ENCODE measurements around the gene PC. TPM values are rescaled to one million over a fixed set of nuclear protein-coding genes. Genes with fewer than 3 reads are reported as not detected.

PC gene
- total and polyA plus RNA-seq, 2 donors = 3.6 to 12.6 TPM

DNA sequence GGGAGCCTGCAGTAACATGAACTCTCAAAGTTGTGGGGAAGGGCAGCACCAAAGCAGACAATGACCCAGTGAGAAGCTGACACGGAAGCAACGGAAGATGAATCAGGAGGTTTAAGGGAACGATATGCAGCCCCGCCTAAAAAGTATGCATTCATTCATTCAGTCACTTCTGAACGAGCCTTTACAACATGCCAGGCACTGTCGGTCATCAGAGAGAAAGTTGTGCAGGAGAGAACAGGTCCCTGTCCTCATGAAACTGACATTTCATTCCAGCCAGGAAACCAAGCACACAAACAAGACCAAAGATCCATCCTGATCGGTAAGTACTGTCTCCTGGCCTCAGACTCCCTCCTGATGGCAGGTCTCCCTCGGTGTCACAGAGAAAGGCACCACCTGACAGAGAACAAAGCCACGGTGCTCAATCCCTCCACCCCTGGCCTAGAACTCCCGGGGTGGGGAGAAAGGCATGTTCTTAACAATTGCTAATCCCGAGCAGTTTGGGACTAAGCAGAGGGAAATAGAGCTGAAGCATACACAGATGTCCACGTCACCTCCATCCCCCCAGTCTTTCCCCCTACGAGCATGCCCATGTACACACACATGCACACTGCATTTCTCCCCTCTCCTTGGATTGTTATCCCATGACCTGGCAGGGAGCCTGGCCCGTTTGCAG lies 52.0 kb downstream of the PC start:
- no peak for DNase-seq (ENCODE audit: extremely low spot score)
- no peaks in the 10 kb centered on the region for H3K4me1 ChIP-seq (ENCODE audit: insufficient read depth)
- 62% methylated on average over 14 of the region's 14 CpGs for WGBS
- no peaks in the 10 kb centered on the region for H3K36me3 ChIP-seq (ENCODE audit: insufficient read depth)
- H3K27ac ChIP-seq (ENCODE audit: low read depth) = no peak overlapping the region
- H3K4me3 ChIP-seq (ENCODE audit: low read depth, low read length) = no peak overlapping the region

DNA sequence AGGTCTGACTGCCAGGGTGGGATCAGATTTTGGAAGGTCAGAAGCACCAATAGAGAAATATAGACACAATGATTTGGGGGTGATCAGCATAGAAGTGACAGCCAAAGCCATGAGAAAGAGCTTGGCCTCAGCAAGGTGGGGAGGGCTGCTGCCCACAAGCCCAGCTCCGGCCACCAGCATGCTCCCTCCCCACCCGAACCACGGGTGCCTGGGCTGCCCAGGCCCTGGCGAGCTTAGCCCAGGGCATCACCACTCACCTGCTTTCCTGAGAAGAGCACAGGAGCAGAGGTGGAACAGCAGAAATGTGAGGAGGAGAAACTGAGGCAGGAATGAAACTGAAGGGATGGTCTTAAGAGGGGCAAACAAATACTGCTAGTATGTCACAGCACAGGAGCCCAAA lies 52.6 kb downstream of the PC start:
- no peaks in the 10 kb centered on the region for H3K4me1 ChIP-seq (ENCODE audit: insufficient read depth)
- no peaks in the 10 kb centered on the region for H3K36me3 ChIP-seq (ENCODE audit: insufficient read depth)
- no peak overlapping the region for H3K27ac ChIP-seq (ENCODE audit: low read depth)
- WGBS = 93% methylated on average over 4 of the region's 4 CpGs
- H3K4me3 ChIP-seq (ENCODE audit: low read depth, low read length) = no peak overlapping the region
- no peak for DNase-seq (ENCODE audit: extremely low spot score)

DNA sequence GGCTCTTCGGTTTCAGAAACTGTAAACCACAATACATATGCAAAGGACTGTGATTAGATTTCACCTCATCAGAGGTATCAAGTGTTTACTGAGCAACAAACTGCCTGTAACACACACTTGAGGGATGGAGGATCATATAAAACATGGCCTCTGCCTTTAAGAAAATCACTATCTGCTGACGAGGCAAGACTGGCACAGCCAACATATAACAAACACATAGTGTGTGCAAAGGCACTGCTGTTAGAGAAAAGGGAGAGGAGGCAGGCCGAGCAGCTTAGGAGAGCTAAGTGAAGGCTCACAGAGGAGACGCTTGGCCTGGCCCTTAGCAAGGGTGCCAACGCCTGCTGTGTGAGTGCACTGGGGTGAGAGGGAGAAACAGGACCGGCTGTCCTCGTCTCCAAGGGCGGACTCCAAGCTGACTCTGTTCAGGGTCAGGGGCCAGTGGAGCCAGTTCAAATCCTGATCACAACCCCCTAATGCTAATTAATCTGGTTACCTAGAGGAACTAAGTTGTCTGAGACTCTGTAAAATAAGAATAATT lies 53.1 kb downstream of the PC start:
- Histone ChIP-seq H3K4me1 (ENCODE audit: insufficient read depth) (no peaks in the 10 kb centered on the region), H3K4me3 (ENCODE audit: low read depth, low read length) (no peak overlapping the region), H3K27ac (ENCODE audit: low read depth) (no peak overlapping the region), H3K36me3 (ENCODE audit: insufficient read depth) (no peaks in the 10 kb centered on the region)
- no peak for DNase-seq (ENCODE audit: extremely low spot score)
- WGBS = 87% methylated on average over 8 of the region's 8 CpGs

DNA sequence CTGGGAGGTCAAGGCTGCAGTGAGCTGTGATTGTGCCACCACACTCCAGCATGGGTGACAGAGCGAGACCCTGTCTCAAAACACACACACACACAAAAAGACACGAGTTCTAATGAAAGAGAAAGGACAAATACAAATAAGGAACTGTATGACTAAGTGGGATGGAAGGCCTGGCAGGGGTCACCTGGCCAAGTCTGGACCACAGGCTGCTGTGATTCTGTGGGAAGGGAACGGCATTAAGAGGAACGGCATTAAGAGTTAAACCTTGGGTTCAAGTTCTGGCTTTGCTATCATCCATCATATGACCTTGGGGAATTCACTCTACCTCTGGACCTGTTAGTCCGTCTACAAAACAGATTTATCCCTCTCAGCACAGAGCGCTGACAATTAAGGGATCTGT lies 53.6 kb downstream of the PC start:
- Histone ChIP-seq H3K4me1 (ENCODE audit: insufficient read depth) (no peaks in the 10 kb centered on the region), H3K27ac (ENCODE audit: low read depth) (no peak overlapping the region), H3K36me3 (ENCODE audit: insufficient read depth) (no peaks in the 10 kb centered on the region), H3K4me3 (ENCODE audit: low read depth, low read length) (no peak overlapping the region)
- 91% methylated on average over 6 of the region's 6 CpGs for WGBS
- DNase-seq (ENCODE audit: extremely low spot score) = no peak

DNA sequence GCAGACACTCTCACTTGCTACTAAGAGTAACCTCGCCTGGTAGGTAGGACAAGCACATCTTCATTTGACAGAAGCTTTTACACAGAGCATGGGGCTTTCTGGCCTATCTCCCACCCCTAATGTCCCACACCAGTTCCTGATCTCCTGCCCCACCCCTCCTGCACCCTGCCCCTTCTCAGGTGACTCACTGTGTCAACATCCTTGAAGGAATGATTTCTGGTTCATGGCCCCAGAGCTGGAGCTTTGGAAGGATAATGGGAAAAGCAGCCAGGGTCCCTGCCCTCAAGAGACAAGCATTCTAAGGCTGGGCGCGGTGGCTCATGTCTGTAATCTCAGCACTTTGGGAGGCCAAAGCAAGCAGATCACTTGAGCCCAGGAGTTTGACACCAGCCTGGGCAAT lies 54.1 kb downstream of the PC start:
- H3K36me3 ChIP-seq (ENCODE audit: insufficient read depth) = no peaks in the 10 kb centered on the region
- H3K27ac ChIP-seq (ENCODE audit: low read depth) = no peak overlapping the region
- H3K4me1 ChIP-seq (ENCODE audit: insufficient read depth) = no peaks in the 10 kb centered on the region
- no peak overlapping the region for H3K4me3 ChIP-seq (ENCODE audit: low read depth, low read length)
- no peak for DNase-seq (ENCODE audit: extremely low spot score)
- 97% methylated on average over 3 of the region's 3 CpGs for WGBS

DNA sequence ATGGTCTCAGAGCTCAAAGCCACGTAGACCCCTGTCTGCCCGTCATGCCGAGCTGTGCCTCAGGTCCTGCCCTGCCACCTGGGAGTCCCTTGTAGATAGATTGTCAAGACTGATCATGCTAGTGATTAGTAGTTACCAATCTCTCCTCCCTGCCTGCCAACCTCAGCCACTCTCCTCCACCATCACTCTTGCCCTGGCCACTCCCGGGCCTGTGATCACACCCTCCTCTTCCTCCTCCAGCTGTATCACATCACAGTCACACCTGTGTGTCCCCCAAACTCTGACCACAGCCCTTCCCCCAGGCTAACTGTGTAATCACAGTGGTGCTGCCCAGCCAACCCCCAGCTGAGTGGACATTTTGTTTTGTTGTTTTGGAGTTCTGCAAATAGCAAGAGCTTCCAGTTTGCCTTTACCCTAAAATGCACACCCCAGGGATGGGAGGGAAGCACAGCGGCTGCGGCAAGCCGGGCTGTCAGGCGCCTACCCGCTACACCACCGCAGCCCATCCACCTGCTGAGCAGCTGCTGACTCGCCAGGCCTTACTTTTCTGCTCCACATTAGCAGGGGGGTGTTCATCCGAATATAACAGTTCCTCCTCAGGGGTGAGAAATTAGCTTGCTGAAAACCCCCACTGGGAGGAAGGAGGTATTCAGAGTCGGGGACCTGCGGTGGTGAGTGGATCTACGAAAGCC lies 55.6 kb downstream of the PC start:
- no peak overlapping the region for H3K4me3 ChIP-seq (ENCODE audit: low read depth, low read length)
- H3K36me3 ChIP-seq (ENCODE audit: insufficient read depth) = no peaks in the 10 kb centered on the region
- WGBS = 88% methylated on average over 15 of the region's 15 CpGs
- H3K4me1 ChIP-seq (ENCODE audit: insufficient read depth) = no peaks in the 10 kb centered on the region
- H3K27ac ChIP-seq (ENCODE audit: low read depth) = no peak overlapping the region
- no peak for DNase-seq (ENCODE audit: extremely low spot score)

DNA sequence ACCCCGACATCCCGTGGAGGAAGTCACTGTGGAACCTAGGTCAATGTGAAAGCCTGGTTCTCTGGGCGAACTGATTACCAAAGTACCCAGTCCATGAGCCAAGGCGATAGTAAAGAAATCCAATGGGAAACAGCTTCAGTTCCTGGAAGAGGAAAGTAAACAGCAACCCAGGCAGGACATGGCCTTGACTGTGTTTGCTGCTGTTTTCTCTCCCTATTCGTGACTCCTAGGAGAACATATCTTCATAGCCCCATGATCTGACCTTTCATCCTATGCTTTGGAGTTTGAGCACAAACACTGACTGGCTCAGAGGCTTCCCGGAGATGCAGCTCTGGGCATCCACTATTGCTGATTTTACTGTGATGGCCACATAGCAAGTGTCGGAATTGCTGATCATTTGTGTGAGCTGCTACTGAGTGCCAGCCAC lies 56.2 kb downstream of the PC start:
- Histone ChIP-seq H3K4me3 (ENCODE audit: low read depth, low read length) (no peak overlapping the region), H3K27ac (ENCODE audit: low read depth) (no peak overlapping the region), H3K36me3 (ENCODE audit: insufficient read depth) (no peaks in the 10 kb centered on the region), H3K4me1 (ENCODE audit: insufficient read depth) (no peaks in the 10 kb centered on the region)
- DNase-seq (ENCODE audit: extremely low spot score) = no peak
- WGBS = 95% methylated on average over 7 of the region's 7 CpGs

DNA sequence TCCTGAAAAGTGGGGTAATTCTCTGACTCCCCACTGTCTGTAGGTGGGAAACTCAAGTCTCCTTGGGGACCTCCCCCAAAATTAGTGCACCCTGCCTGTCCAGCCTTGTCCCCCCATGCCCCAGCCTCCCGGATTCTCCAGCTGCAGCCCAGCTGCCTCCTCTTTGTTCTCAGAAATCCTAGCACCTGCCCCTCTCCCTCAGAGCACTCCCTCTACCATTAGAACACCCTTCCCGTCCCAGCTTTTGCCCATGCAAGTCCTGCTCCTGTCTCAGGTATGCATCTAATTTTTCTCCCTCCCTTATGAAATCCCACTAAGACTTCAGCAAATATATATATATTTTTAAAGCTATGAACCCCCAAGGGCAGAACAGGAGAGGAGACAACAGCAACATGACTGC lies 64.0 kb downstream of the PC start:
- DNase-seq (ENCODE audit: extremely low spot score) = no peak
- WGBS = 64% methylated on average over 2 of the region's 2 CpGs
- no peak overlapping the region for H3K27ac ChIP-seq (ENCODE audit: low read depth)
- H3K4me3 ChIP-seq (ENCODE audit: low read depth, low read length) = no peak overlapping the region
- H3K4me1 ChIP-seq (ENCODE audit: insufficient read depth) = no peaks in the 10 kb centered on the region
- no peaks in the 10 kb centered on the region for H3K36me3 ChIP-seq (ENCODE audit: insufficient read depth)

DNA sequence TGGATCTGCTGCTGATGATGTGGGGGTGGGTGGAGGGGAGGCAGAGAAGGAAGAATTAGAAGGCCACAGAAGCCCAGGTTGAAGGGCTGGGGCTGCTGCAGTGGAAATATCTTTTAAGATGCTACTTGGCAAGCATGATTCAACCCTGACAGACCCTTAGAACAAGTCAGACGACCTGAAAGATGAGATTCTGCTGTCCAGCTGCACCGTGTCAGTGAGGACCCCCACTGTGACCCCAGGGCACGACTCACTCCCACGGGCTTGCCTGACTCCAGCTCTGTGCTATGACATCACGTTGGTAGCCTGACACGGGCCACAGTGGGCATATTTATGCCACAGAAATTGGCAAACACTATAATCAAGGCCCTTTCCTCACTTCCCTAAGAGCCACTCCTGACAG lies 65.3 kb downstream of the PC start:
- no peaks in the 10 kb centered on the region for H3K4me1 ChIP-seq (ENCODE audit: insufficient read depth)
- WGBS = 55% methylated on average over 6 of the region's 6 CpGs
- no peak overlapping the region for H3K4me3 ChIP-seq (ENCODE audit: low read depth, low read length)
- H3K27ac ChIP-seq (ENCODE audit: low read depth) = no peak overlapping the region
- no peaks in the 10 kb centered on the region for H3K36me3 ChIP-seq (ENCODE audit: insufficient read depth)
- no peak for DNase-seq (ENCODE audit: extremely low spot score)

DNA sequence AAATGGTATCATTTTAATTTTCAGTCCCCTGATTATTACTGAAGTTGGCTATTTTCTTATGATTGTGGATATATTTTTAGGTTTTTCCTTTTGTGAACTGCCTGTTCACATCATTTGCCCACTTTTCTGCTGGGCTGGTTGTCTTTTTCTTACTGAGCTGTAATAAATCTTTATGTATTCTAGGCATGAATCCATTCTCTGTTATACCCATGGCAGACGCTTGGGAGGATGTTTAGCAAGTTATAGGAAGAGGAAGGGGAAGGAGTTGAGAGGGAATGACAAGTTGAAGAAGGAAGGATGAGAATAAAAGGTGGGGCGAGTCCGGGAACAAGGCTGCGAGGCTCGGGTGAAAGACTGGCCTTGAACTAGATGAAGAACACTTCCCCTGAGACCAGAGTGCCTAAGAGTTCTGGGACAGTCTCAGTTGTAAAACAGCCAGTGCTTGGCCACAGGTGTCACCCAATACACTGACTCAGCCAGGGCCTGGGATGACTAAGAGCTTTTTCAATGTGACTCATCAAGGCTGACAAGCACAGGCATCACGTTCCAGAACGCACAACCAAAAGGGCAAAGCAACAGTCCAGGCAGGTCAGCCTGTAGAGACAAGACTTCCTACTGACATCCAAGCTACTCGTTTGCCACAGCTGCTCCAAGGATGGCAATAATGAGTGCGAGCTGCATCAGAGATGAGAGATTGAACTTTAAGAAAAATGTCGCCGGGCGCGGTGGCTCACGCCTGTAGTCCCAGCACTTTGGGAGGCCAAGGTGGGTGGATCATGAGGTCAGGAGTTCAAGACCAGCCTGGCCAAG lies 66.1 kb downstream of the PC start:
- Histone ChIP-seq H3K4me1 (ENCODE audit: insufficient read depth) (no peaks in the 10 kb centered on the region), H3K36me3 (ENCODE audit: insufficient read depth) (no peaks in the 10 kb centered on the region), H3K4me3 (ENCODE audit: low read depth, low read length) (no peak overlapping the region), H3K27ac (ENCODE audit: low read depth) (no peak overlapping the region)
- WGBS = 86% methylated on average over 14 of the region's 14 CpGs
- no peak for DNase-seq (ENCODE audit: extremely low spot score)

DNA sequence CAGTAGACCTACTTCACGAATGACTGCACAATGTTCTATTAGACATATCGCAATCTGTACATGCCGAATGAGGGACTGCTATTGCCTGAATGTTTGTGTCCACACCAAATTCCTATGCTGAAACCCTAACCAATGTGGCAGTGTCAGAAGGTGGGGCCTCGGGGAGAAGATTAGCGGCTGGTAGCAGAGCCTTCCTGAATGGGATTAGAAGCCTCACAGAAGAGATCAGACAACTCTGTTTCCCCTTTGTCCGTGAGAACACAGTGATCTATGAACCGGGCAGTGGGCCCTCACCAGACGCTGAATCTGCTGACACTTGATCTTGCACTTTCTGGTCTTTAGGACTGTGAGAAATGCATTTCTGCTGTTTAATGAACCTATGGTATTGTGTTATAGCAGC lies 68.2 kb downstream of the PC start:
- H3K4me1 ChIP-seq (ENCODE audit: insufficient read depth) = no peaks in the 10 kb centered on the region

DNA sequence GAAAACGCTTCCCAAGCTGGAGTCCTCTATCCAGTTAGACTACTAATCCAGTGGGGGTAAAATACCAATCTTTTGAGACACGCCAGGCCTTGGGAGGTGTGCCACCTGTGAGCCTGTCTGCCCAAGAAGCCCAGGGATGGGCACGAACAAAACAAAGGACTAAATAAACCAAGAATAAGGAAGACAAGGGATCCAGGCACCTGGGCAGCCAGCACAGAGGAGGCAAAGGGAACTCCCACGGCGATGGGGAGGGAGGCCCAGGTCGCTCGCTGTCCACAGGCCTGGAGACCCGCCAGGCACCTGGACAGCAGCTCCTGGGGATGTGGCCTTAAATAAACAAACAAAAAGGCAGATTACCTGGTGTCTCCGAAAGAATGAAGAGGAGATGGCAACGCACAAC lies 69.9 kb downstream of the PC start:
- Histone ChIP-seq H3K36me3 (ENCODE audit: insufficient read depth) (no peaks in the 10 kb centered on the region), H3K4me3 (ENCODE audit: low read depth, low read length) (no peak overlapping the region), H3K27ac (ENCODE audit: low read depth) (no peak overlapping the region), H3K4me1 (ENCODE audit: insufficient read depth) (no peaks in the 10 kb centered on the region)
- DNase-seq (ENCODE audit: extremely low spot score) = no peak
- WGBS = 91% methylated on average over 10 of the region's 10 CpGs

More for the DNA sequence above, 68.2 kb downstream of the PC start:
- 72% methylated on average over 8 of the region's 8 CpGs for WGBS
- DNase-seq (ENCODE audit: extremely low spot score) = no peak
- Histone ChIP-seq H3K4me3 (ENCODE audit: low read depth, low read length) (no peak overlapping the region), H3K36me3 (ENCODE audit: insufficient read depth) (no peaks in the 10 kb centered on the region), H3K27ac (ENCODE audit: low read depth) (no peak overlapping the region)

DNA sequence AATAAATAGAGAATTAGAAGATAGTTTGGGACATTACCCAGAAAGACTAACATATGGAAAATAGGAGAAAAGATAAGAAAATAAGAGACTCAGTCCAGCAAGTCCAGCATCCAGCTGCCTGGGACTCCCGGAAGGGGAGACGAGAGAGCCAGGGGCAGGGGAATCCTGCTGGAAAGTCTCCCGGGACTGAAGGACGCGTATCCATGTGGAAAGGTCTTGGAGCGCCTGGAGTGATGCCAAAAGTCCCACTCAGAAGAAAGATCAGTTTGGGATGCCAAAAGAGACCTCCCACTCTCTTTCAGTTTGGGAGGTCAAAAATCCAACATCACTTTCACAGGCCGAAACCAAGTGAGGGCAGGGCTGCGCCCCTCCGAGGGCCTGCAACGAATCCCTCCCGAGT lies 70.7 kb downstream of the PC start:
- 75% methylated on average over 11 of the region's 11 CpGs for WGBS
- H3K4me1 ChIP-seq (ENCODE audit: insufficient read depth) = no peaks in the 10 kb centered on the region
- no peak overlapping the region for H3K4me3 ChIP-seq (ENCODE audit: low read depth, low read length)
- no peak for DNase-seq (ENCODE audit: extremely low spot score)
- no peak overlapping the region for H3K27ac ChIP-seq (ENCODE audit: low read depth)
- no peaks in the 10 kb centered on the region for H3K36me3 ChIP-seq (ENCODE audit: insufficient read depth)

Data from urinary bladder (tissue), 4 donors.